Neutrophil (primary cell): Measurements from ENCODE around the gene NFIA.

Source experiments
- H3K27ac ChIP-seq: fragments of 200-600 bp; sonication (generic); 2 replicates; pipeline ENCODE4 v1.5.1; 2016; ENCODE audit warnings: mild to moderate bottlenecking, moderate library complexity
- H3K27me3 ChIP-seq: fragments of 200-600 bp; sonication (generic); 2 replicates; pipeline ENCODE4 v1.6.0; 2016; ENCODE audit warnings: mild to moderate bottlenecking
- H3K36me3 ChIP-seq: fragments of 200-600 bp; sonication (generic); 2 replicates; pipeline ENCODE4 v1.5.1; 2017
- H3K4me1 ChIP-seq, 2 experiments: fragments of 200-600 bp in 1 of 2; sonication (generic) in 1 of 2; 1 replicate in 1 of 2; 2 replicates in 1 of 2; pipeline versions ENCODE4 v1.5.1 to v1.6.1; 2013 to 2016; ENCODE audit warnings: low read depth in 1 of 2, low read length in 1 of 2, mild to moderate bottlenecking in 1 of 2, moderate library complexity in 1 of 2; ENCODE audit not compliant: control insufficient read depth in 1 of 2, insufficient read depth in 1 of 2
- H3K4me3 ChIP-seq, 2 experiments: fragments of 200-600 bp in 1 of 2; sonication (generic) in 1 of 2; 1 replicate in 1 of 2; 2 replicates in 1 of 2; pipeline ENCODE4 v1.5.1; 2013 to 2016; ENCODE audit warnings: low read depth in 1 of 2, low read length in 1 of 2, mild to moderate bottlenecking in 1 of 2, moderate library complexity in 1 of 2
- H3K9me3 ChIP-seq: fragments of 200-600 bp; sonication (generic); 2 replicates; pipeline ENCODE4 v1.5.1; 2016
- CTCF ChIP-seq: fragments of 200-600 bp; sonication (generic); IDR thresholded peaks from 2 replicates; pipeline ENCODE4 v1.5.1; 2016; ENCODE audit warnings: antibody characterized with exemption

Gene NFIA

DNA sequence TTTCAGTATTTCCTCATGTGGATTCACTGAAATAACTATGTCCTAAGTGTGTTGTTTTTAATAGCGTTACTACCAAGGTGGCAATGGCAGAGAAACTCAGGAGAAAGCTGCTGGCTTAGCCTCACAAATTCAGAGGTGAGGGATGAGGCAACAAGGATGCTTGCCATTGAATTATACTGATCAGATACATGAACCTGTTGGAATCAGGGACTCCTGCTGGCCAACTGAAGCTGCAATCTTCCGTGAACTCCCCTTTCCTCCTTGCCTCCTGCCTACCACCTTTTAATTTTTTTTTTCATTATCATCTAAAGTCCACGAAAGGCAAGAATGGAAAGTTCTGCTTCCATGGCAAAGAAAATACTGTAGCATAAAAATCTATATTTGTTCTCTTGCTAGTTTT is 254.7 kb downstream of the NFIA start:
- Histone ChIP-seq H3K27ac (no peak overlapping the region), H3K4me1 (peaks cover 0 to 17% of the 10 kb centered on the region in 2 experiments), H3K36me3 (no peaks in the 10 kb centered on the region), H3K4me3 (no peak overlapping the region), H3K27me3 (no peaks in the 10 kb centered on the region), H3K9me3 (no peaks in the 10 kb centered on the region)
- no peak for TF ChIP-seq CTCF

GRCh38 chr1:61337441-61337951 is 255.1 kb downstream of the NFIA start:
- Histone ChIP-seq H3K27ac (no peak overlapping the region), H3K4me3 (no peak overlapping the region), H3K9me3 (no peaks in the 10 kb centered on the region), H3K4me1 (peaks cover 0 to 17% of the 10 kb centered on the region in 2 experiments), H3K36me3 (no peaks in the 10 kb centered on the region), H3K27me3 (no peaks in the 10 kb centered on the region)
- TF ChIP-seq CTCF: no peak

DNA sequence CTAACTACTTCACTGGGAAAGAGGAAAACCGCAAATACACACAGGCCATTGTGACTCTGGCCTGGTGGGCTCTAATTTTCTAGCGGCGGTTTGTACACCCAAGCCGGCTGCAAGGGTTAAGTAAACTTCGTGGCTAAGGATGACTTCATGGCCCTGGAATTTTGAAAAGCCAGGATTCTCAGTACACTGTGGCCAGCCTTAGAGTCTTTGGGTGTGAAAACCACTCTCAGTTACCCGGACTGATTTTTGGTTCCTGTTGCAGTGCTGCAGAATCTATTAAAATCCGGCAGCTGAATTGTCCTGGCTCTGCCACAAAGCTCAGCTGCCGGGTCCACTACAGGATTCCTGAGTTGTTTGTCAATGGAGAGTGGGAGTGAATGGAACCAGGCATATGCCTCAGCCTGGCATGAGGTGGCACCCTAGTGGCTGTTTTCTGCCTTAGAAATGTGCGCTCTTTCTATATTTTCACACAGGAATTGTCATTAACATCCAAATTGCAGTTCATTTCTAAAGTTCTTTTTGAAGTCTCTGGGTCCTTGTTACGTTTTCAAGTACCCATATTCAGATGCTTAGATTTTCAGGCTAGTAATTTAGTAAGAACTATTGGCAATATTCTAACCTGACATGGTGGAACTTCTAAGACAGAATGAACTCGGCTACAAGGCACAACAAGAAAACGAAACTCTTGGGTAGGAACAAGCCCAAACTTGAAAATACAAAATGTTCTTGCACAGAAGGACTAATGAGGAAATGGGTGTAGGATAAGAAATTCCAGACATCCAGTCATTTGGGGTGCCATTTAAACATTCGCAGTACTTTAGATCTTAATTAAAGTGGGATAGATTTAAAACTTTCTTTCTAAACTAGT is 255.9 kb downstream of the NFIA start:
- no peaks in the 10 kb centered on the region for H3K27me3 ChIP-seq
- H3K36me3 ChIP-seq: no peaks in the 10 kb centered on the region
- H3K9me3 ChIP-seq: no peaks in the 10 kb centered on the region
- no peak overlapping the region for H3K4me3 ChIP-seq
- no peak for TF ChIP-seq CTCF
- H3K27ac ChIP-seq: no peak overlapping the region
- H3K4me1 ChIP-seq: peaks cover 0 to 17% of the 10 kb centered on the region in 2 experiments

GRCh38 chr1:61338899-61339298 is 256.5 kb downstream of the NFIA start:
- Histone ChIP-seq H3K36me3 (no peaks in the 10 kb centered on the region), H3K27ac (no peak overlapping the region), H3K9me3 (no peaks in the 10 kb centered on the region), H3K4me3 (no peak overlapping the region), H3K27me3 (no peaks in the 10 kb centered on the region), H3K4me1 (peaks cover 0 to 17% of the 10 kb centered on the region in 2 experiments)
- TF ChIP-seq CTCF: no peak

GRCh38 chr1:61341426-61341825 is 259.1 kb downstream of the NFIA start:
- Histone ChIP-seq H3K27ac (no peak overlapping the region), H3K27me3 (no peaks in the 10 kb centered on the region), H3K9me3 (no peaks in the 10 kb centered on the region), H3K4me3 (no peak overlapping the region), H3K4me1 (peaks cover 0 to 12% of the 10 kb centered on the region in 2 experiments), H3K36me3 (no peaks in the 10 kb centered on the region)
- TF ChIP-seq CTCF: no peak
